GM12878 (cell line): ENCODE measurements around the gene IBA57.

Source experiments
- CHD2 ChIP-seq: IDR thresholded peaks from 2 replicates; pipeline ENCODE4 v1.6.1; 2011; ENCODE audit warnings: low read depth, low read length, improper control_type of control experiment, borderline replicate concordance
- EP300 ChIP-seq, 2 experiments: fragments of 150-350 bp in 1 of 2; IDR thresholded peaks; 2 replicates each; pipeline ENCODE4 v1.6.1; 2011 to 2012; ENCODE audit warnings: low read depth in 2 of 2, low read length in 2 of 2, borderline replicate concordance in 1 of 2, improper control_type of control experiment in 1 of 2, inconsistent platforms in 1 of 2; ENCODE audit not compliant: control insufficient read depth in 1 of 2
- HDAC6 ChIP-seq: fragments of 200-600 bp; sonication (generic); IDR thresholded peaks from one replicate; pipeline ENCODE4 v1.8.0; 2017; ENCODE audit warnings: antibody characterized with exemption; ENCODE audit not compliant: unreplicated experiment
- KAT2A ChIP-seq: conservative IDR thresholded peaks from 2 replicates; pipeline ENCODE4 v1.6.1; 2011; ENCODE audit warnings: low read depth, low read length; ENCODE audit not compliant: control insufficient read depth
- MTA3 ChIP-seq: IDR thresholded peaks from 2 replicates; pipeline ENCODE4 v1.6.1; 2012; ENCODE audit warnings: low read length, inconsistent platforms, borderline replicate concordance
- SREBF1 ChIP-seq: IDR thresholded peaks from 2 replicates; pipeline ENCODE4 v1.6.1; 2012; ENCODE audit warnings: mild to moderate bottlenecking, low read length
- USF2 ChIP-seq: IDR thresholded peaks from 2 replicates; pipeline ENCODE4 v1.6.1; 2011; ENCODE audit warnings: low read depth, low read length, improper control_type of control experiment, borderline replicate concordance
- ZNF217 ChIP-seq: fragments of 450-650 bp; IDR thresholded peaks from 2 replicates; pipeline ENCODE4 v1.6.1; 2017; ENCODE audit warnings: antibody characterized with exemption, mild to moderate bottlenecking
- TF ChIP-seq, protein P1 (sequence below), 3 experiments: IDR thresholded peaks in 2 of 3; conservative IDR thresholded peaks in 1 of 3; 2 replicates each; pipeline ENCODE4 v1.5.1; 2011; ENCODE audit warnings: low read depth in 3 of 3, low read length in 3 of 3, mild to moderate bottlenecking in 3 of 3, control low read depth in 2 of 3, moderate library complexity in 2 of 3, inconsistent platforms in 1 of 3, mixed read lengths in 1 of 3; ENCODE audit not compliant: control insufficient read depth in 2 of 3, insufficient read depth in 1 of 3; ENCODE audit errors: extremely low read depth in 1 of 3

- no peak for TF ChIP-seq EP300 (IDR thresholded peaks at IDR 0.05; ENCODE audit: borderline replicate concordance in 1 of 2, control insufficient read depth in 1 of 2, low read depth in 2 of 2, low read length in 2 of 2)
- TF ChIP-seq USF2: no peak
- no peak for TF ChIP-seq ZNF217
- TF ChIP-seq MTA3: no peak
- no peak for TF ChIP-seq HDAC6
- TF ChIP-seq SREBF1: no peak
- no peak for TF ChIP-seq KAT2A
- TF ChIP-seq, protein P1, sequence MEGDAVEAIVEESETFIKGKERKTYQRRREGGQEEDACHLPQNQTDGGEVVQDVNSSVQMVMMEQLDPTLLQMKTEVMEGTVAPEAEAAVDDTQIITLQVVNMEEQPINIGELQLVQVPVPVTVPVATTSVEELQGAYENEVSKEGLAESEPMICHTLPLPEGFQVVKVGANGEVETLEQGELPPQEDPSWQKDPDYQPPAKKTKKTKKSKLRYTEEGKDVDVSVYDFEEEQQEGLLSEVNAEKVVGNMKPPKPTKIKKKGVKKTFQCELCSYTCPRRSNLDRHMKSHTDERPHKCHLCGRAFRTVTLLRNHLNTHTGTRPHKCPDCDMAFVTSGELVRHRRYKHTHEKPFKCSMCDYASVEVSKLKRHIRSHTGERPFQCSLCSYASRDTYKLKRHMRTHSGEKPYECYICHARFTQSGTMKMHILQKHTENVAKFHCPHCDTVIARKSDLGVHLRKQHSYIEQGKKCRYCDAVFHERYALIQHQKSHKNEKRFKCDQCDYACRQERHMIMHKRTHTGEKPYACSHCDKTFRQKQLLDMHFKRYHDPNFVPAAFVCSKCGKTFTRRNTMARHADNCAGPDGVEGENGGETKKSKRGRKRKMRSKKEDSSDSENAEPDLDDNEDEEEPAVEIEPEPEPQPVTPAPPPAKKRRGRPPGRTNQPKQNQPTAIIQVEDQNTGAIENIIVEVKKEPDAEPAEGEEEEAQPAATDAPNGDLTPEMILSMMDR (IDR thresholded peaks at IDR 0.05 in 2 of 3, conservative IDR thresholded peaks at IDR 0.05 in 1 of 3; ENCODE audit: control insufficient read depth in 2 of 3, extremely low read depth in 1 of 3, insufficient read depth in 1 of 3, low read depth in 3 of 3, low read length in 3 of 3): no peak
- no peak for TF ChIP-seq CHD2
Observed at GRCh38 chr1:228180959-228181644, 15.5 kb downstream of the IBA57 start.
